Thoracic aorta (tissue), 2 donors: ENCODE results near the gene TCF4. TPM values are rescaled to one million over a fixed set of nuclear protein-coding genes. Genes with fewer than 3 reads are reported as not detected.
A peak's percentile ranks its signal among the peaks of the same experiment; 100 is the strongest.

Source experiments
- ATAC-seq: fragments of 150-250 bp; one replicate; pipeline ENCODE4 v1.8.0; 2017; ENCODE audit warnings: low read depth; ENCODE audit not compliant: insufficient number of reproducible peaks, low FRiP score
- DNase-seq: peaks from one replicate; pipeline ENCODE4 v3.0.0-alpha.2; 2020; ENCODE audit warnings: low spot score
- H3K27ac ChIP-seq, 2 donors: fragments of 200-600 bp; sonication (generic); 1 replicate in 1 of 2; 2 replicates in 1 of 2; pipeline ENCODE4 v1.5.1; 2016; ENCODE audit warnings: mild to moderate bottlenecking in 2 of 2, moderate library complexity in 2 of 2
- H3K27me3 ChIP-seq: fragments of 200-600 bp; sonication (generic); replicated peaks from 2 replicates; pipeline ENCODE4 v1.6.0; 2016; ENCODE audit warnings: mild to moderate bottlenecking; ENCODE audit not compliant: insufficient read depth
- H3K36me3 ChIP-seq: fragments of 200-600 bp; sonication (generic); one replicate; pipeline ENCODE4 v1.5.1; 2016
- H3K4me1 ChIP-seq, 2 donors: fragments of 200-600 bp; sonication (generic); 1 replicate in 1 of 2; 2 replicates in 1 of 2; pipeline versions ENCODE4 v1.5.1 to v1.6.0; 2016; ENCODE audit warnings: low read depth in 2 of 2, mild to moderate bottlenecking in 1 of 2; ENCODE audit not compliant: control insufficient read depth in 1 of 2
- H3K4me3 ChIP-seq: fragments of 200-600 bp; sonication (generic); 2 replicates; pipeline ENCODE4 v1.5.1; 2016; ENCODE audit warnings: mild to moderate bottlenecking
- H3K9me3 ChIP-seq: fragments of 200-600 bp; sonication (generic); 2 replicates; pipeline ENCODE4 v1.5.1; 2016
- CTCF ChIP-seq: fragments of 200-600 bp; sonication (generic); IDR thresholded peaks from one replicate; pipeline ENCODE4 v1.5.1; 2019; ENCODE audit warnings: antibody characterized with exemption
- total RNA-seq, 2 donors: library from RNA; depleted of rRNA; stranded (reverse); fragments of >200 nt; gene quantifications; one replicate each; pipeline versions ENCODE4 v1.1.0 to v1.2.3, GENCODE V29; 2016

Gene TCF4
- total RNA-seq, 2 donors from 2014 or later, result 178 to 267 TPM

GRCh38 chr18:55501579-55501978, 86.4 kb downstream of the TCF4 start:
- no peak for ATAC-seq
- Histone ChIP-seq H3K9me3 (no peaks in the 10 kb centered on the region), H3K4me1 (peaks cover 0 to 4% of the 10 kb centered on the region in 2 donors), H3K27ac (no peak overlapping the region), H3K36me3 (no peaks in the 10 kb centered on the region), H3K4me3 (no peak overlapping the region), H3K27me3 (no peaks in the 10 kb centered on the region)
- TF ChIP-seq CTCF, result no peak
- DNase-seq, result no peak

- DNase-seq (no peak), ATAC-seq (peak; percentile 27)
- Histone ChIP-seq H3K4me3 (peak overlapping the region; percentile 3), H3K9me3 (no peaks in the 10 kb centered on the region), H3K27me3 (no peaks in the 10 kb centered on the region), H3K27ac (peak overlapping the region in 1 of 2 donors; percentile 19), H3K36me3 (no peaks in the 10 kb centered on the region), H3K4me1 (peaks cover 0 to 4% of the 10 kb centered on the region in 2 donors)
- TF ChIP-seq CTCF, result no peak
These were observed 87.5 kb downstream of the TCF4 start for GRCh38 chr18:55500316-55501086.

- Histone ChIP-seq H3K27me3 (no peaks in the 10 kb centered on the region), H3K4me3 (no peak overlapping the region), H3K4me1 (peaks cover 0 to 4% of the 10 kb centered on the region in 2 donors), H3K9me3 (no peaks in the 10 kb centered on the region), H3K27ac (peak overlapping the region in 1 of 2 donors; percentile 19), H3K36me3 (no peaks in the 10 kb centered on the region)
- no peak for TF ChIP-seq CTCF
- DNase-seq (no peak), ATAC-seq (no peak)
These were observed 88.5 kb downstream of the TCF4 start for GRCh38 chr18:55499526-55499925.

GRCh38 chr18:55497825-55498403, 90.1 kb downstream of the TCF4 start:
- H3K4me1 ChIP-seq, result peaks cover 0 to 4% of the 10 kb centered on the region in 2 donors
- H3K27ac ChIP-seq, result no peak overlapping the region
- H3K9me3 ChIP-seq, result no peaks in the 10 kb centered on the region
- no peak overlapping the region for H3K4me3 ChIP-seq
- DNase-seq (no peak), ATAC-seq (no peak)
- H3K36me3 ChIP-seq, result no peaks in the 10 kb centered on the region
- no peaks in the 10 kb centered on the region for H3K27me3 ChIP-seq
- no peak for TF ChIP-seq CTCF

GRCh38 chr18:55494899-55495298, 93.1 kb downstream of the TCF4 start:
- Histone ChIP-seq H3K9me3 (no peaks in the 10 kb centered on the region), H3K27me3 (no peaks in the 10 kb centered on the region), H3K36me3 (no peaks in the 10 kb centered on the region), H3K4me3 (no peak overlapping the region), H3K4me1 (no peaks in the 10 kb centered on the region), H3K27ac (no peak overlapping the region)
- no peak for DNase-seq
- no peak for TF ChIP-seq CTCF
- ATAC-seq, result no peak
